Measurements from ENCODE around the gene PJA2. TPM values are rescaled to one million over a fixed set of nuclear protein-coding genes. Genes with fewer than 3 reads are reported as not detected.

Gene PJA2
- total and polyA plus RNA-seq, 2 experiments from 2014 or later = 65.4 to 147 TPM

DNA sequence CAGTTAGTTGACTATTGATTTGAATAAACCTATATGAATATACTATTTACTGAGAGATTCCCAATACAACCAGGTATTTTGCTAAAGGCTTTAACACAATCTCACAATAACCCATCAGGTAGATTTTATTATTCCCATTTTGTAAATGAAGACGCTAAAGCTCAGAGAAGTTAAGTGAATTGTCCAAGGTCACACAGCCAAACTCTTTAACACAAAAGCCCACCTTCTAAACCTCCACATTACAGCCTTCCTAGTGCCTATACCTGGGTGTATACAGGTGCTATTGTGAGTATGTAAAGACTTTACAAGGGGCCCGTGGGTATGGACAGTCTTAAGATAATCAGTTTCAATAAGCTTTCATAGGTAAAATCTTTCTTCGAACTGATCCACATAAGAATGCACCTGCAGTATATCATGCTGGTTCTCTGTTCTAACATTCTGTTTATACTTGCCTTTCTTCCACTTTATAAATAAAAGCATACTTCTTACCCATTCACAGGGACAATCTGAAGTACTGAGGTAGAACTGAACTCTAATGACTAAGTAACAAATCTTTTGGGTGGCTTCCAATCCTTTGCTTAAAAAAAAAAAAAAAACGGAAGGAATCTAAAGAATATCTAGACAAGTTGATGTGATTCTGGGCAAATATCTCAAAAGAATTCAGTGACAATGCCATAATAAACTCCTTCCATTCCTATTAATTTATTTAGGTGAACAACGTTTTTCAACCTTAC lies 59.1 kb downstream of the PJA2 start:
- H3K9me3 ChIP-seq (ENCODE audit: low read depth) = no peaks in the 10 kb centered on the region
- no peaks in the 10 kb centered on the region for H3K9me2 ChIP-seq (replicated peaks; ENCODE audit: insufficient read depth)
- no peak overlapping the region for H3K4me2 ChIP-seq
- H3K4me3 ChIP-seq = no peak overlapping the region
- WGBS (ENCODE audit: low lambda C conversion rate, missing lambda C conversion rate) = 95% methylated on average over 5 of the region's 5 CpGs
- peaks cover 11% of the 10 kb centered on the region for H4K20me1 ChIP-seq (ENCODE audit: insufficient read depth, poor library complexity, severe bottlenecking)
- H3K79me2 ChIP-seq = peaks cover 17% of the 10 kb centered on the region
- no peaks in the 10 kb centered on the region for H3K27me3 ChIP-seq
- no peaks in the 10 kb centered on the region for H3K36me3 ChIP-seq (replicated peaks; ENCODE audit: insufficient read depth, low read depth)
- no peak overlapping the region for H3K27ac ChIP-seq
- no peaks in the 10 kb centered on the region for H3K4me1 ChIP-seq (ENCODE audit: insufficient read depth)
- DNase-seq (ENCODE audit: low spot score) = no peak
- H2AFZ ChIP-seq = no peak overlapping the region
- TF ChIP-seq EZH2phosphoT487 (IDR thresholded peaks at IDR 0.05; ENCODE audit: low read depth, severe bottlenecking, unreplicated experiment) (no peak), EZH2 (IDR thresholded peaks at IDR 0.05; ENCODE audit: borderline replicate concordance) (no peak)
- TF ChIP-seq, protein P1, sequence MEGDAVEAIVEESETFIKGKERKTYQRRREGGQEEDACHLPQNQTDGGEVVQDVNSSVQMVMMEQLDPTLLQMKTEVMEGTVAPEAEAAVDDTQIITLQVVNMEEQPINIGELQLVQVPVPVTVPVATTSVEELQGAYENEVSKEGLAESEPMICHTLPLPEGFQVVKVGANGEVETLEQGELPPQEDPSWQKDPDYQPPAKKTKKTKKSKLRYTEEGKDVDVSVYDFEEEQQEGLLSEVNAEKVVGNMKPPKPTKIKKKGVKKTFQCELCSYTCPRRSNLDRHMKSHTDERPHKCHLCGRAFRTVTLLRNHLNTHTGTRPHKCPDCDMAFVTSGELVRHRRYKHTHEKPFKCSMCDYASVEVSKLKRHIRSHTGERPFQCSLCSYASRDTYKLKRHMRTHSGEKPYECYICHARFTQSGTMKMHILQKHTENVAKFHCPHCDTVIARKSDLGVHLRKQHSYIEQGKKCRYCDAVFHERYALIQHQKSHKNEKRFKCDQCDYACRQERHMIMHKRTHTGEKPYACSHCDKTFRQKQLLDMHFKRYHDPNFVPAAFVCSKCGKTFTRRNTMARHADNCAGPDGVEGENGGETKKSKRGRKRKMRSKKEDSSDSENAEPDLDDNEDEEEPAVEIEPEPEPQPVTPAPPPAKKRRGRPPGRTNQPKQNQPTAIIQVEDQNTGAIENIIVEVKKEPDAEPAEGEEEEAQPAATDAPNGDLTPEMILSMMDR (IDR thresholded peaks at IDR 0.05; ENCODE audit: poor library complexity) = no peak

DNA sequence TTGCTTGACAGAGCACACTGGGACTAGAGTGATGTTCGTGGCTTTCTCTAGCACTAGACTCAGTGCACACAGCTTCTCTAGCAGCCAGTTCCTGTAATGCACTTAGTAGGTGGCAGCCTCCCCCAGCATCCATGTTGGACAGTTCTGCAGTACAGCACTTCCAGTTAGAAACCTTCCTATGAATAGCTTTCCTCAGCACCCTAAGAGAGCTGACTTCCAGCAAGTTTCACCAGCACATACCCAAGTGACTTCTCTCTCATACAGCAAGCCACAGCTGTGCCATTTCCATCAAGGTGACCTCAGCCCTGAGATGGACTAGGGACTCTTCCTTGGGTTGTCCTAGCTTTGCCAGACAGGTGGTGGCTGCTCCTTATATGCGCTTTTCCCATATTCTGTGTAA lies 60.4 kb downstream of the PJA2 start:
- Histone ChIP-seq H3K4me3 (no peak overlapping the region), H3K27me3 (no peaks in the 10 kb centered on the region), H3K4me2 (no peak overlapping the region), H3K36me3 (replicated peaks; ENCODE audit: insufficient read depth, low read depth) (peaks cover 1% of the 10 kb centered on the region), H2AFZ (no peak overlapping the region), H3K4me1 (ENCODE audit: insufficient read depth) (no peaks in the 10 kb centered on the region), H3K9me3 (ENCODE audit: low read depth) (no peaks in the 10 kb centered on the region), H4K20me1 (ENCODE audit: insufficient read depth, poor library complexity, severe bottlenecking) (peaks cover 11% of the 10 kb centered on the region), H3K27ac (no peak overlapping the region), H3K9me2 (replicated peaks; ENCODE audit: insufficient read depth) (no peaks in the 10 kb centered on the region), H3K79me2 (peaks cover 22% of the 10 kb centered on the region)
- TF ChIP-seq, protein P1 (IDR thresholded peaks at IDR 0.05; ENCODE audit: poor library complexity) = no peak
- TF ChIP-seq EZH2phosphoT487 (IDR thresholded peaks at IDR 0.05; ENCODE audit: low read depth, severe bottlenecking, unreplicated experiment) (no peak), EZH2 (IDR thresholded peaks at IDR 0.05; ENCODE audit: borderline replicate concordance) (no peak)
- DNase-seq (ENCODE audit: low spot score) = no peak
- WGBS (ENCODE audit: low lambda C conversion rate, missing lambda C conversion rate) = 95% methylated on average over 2 of the region's 2 CpGs

DNA sequence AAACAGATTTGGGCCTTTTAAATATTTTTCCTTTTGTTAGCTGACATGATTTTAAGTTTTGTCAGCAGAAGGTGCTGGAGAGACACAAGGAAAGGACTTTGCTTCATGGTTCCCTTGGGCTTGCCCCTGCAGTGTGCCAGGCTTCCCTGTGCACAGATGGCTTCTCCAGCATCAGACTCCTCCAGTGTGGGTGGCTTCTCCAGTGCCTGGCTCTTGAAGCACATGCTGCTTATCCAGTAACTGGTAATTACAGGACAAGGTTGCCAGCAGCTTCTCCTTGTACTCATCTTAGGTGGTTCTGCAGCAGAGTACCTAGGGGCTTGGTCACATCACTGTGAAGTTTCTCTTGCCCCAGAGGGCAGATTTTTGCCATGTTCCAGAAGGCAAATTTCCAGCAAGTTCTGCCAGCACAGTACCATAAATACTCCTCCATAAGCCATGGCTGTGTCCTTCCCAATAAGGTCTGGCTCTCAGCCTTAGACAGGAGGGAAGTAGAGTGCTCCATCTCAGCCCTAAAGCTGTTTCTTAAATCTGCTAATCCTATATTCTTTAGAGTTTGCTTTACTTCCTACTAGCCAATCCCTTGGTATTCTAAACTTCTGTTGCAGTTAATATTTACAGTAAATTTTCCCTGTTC lies 62.4 kb downstream of the PJA2 start:
- H3K4me3 ChIP-seq = no peak overlapping the region
- peaks cover 5% of the 10 kb centered on the region for H3K36me3 ChIP-seq (replicated peaks; ENCODE audit: insufficient read depth, low read depth)
- no peak overlapping the region for H2AFZ ChIP-seq
- peaks cover 11% of the 10 kb centered on the region for H4K20me1 ChIP-seq (ENCODE audit: insufficient read depth, poor library complexity, severe bottlenecking)
- H3K9me3 ChIP-seq (ENCODE audit: low read depth) = no peaks in the 10 kb centered on the region
- no peak overlapping the region for H3K4me2 ChIP-seq
- no peaks in the 10 kb centered on the region for H3K27me3 ChIP-seq
- DNase-seq (ENCODE audit: low spot score) = no peak
- no peaks in the 10 kb centered on the region for H3K9me2 ChIP-seq (replicated peaks; ENCODE audit: insufficient read depth)
- H3K79me2 ChIP-seq = peaks cover 26% of the 10 kb centered on the region
- TF ChIP-seq, protein P1 (IDR thresholded peaks at IDR 0.05; ENCODE audit: poor library complexity) = peak; percentile 4
- no peak for TF ChIP-seq EZH2phosphoT487 (IDR thresholded peaks at IDR 0.05; ENCODE audit: low read depth, severe bottlenecking, unreplicated experiment)
- H3K4me1 ChIP-seq (ENCODE audit: insufficient read depth) = no peaks in the 10 kb centered on the region
- H3K27ac ChIP-seq = no peak overlapping the region

Measured in hepatocyte (in vitro differentiated cells).